Measurements from ENCODE around the gene SERPINA9.

DNA sequence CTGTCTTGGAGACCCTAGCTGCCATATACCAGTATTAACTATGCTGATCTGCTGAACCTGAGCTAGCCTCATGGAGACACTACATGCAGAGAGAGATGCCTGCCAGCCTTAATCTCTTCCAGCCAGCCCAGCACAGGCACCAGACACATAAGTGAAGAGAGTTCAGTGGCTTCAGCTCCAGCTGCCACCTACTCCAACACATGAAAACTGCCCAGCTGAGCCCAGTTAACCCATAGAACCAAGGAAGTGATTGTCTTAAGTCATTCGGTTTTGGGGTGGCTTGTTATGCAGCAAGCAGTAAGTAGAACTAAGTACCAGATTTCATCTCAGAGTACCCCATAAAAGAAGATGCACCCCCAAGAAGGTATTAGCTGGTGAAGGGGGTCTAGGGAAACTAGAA, 31.0 kb downstream of the SERPINA9 start:
- no peak for TF ChIP-seq SIN3A (IDR thresholded peaks at IDR 0.05; ENCODE audit: low read depth)
- TF ChIP-seq, protein P1, sequence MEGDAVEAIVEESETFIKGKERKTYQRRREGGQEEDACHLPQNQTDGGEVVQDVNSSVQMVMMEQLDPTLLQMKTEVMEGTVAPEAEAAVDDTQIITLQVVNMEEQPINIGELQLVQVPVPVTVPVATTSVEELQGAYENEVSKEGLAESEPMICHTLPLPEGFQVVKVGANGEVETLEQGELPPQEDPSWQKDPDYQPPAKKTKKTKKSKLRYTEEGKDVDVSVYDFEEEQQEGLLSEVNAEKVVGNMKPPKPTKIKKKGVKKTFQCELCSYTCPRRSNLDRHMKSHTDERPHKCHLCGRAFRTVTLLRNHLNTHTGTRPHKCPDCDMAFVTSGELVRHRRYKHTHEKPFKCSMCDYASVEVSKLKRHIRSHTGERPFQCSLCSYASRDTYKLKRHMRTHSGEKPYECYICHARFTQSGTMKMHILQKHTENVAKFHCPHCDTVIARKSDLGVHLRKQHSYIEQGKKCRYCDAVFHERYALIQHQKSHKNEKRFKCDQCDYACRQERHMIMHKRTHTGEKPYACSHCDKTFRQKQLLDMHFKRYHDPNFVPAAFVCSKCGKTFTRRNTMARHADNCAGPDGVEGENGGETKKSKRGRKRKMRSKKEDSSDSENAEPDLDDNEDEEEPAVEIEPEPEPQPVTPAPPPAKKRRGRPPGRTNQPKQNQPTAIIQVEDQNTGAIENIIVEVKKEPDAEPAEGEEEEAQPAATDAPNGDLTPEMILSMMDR (IDR thresholded peaks at IDR 0.05 in 2 of 3, conservative IDR thresholded peaks at IDR 0.05 in 1 of 3; ENCODE audit: borderline replicate concordance in 1 of 3, insufficient read depth in 1 of 3, low read depth in 2 of 3, low read length in 2 of 3) = no peak
- TF ChIP-seq CEBPB (IDR thresholded peaks at IDR 0.05; ENCODE audit: low read depth) = no peak
- TF ChIP-seq POLR2A (IDR thresholded peaks at IDR 0.05; ENCODE audit: borderline replicate concordance, extremely low read depth, insufficient read depth, insufficient read length) = no peak
- no peak for TF ChIP-seq SP1 (IDR thresholded peaks at IDR 0.05; ENCODE audit: low read depth)
